Measurements from ENCODE around the gene GET3. TPM values are rescaled to one million over a fixed set of nuclear protein-coding genes. Genes with fewer than 3 reads are reported as not detected.
"Not testable (repeated sequence)": the region's sequence is repeated elsewhere in the genome, so short reads cannot be mapped to it uniquely, and the experiment has no call there.

The GET3 gene
- total and polyA plus RNA-seq, 2 donors (not counting 3 experiments of a cell fraction or from before 2014, with no cell fraction given), result 74.8 to 197 TPM

- dilution Hi-C loops (cut with MboI; ENCODE audit: extremely low pct_ligation_motif_present, low sequenced_read_pairs), result not testable (repeated sequence)
Measured at GRCh38 chr19:12713304-12713703, 24.0 kb upstream of the GET3 start.

GRCh38 chr19:12715102-12715501 lies 22.2 kb upstream of the GET3 start:
- intact Hi-C loops (cut with micrococcal nuclease) (no loop called here), dilution Hi-C loops (cut with MboI; ENCODE audit: extremely low pct_ligation_motif_present, low sequenced_read_pairs) (no loop called here)
- no peaks in the 10 kb centered on the region for H3K27me3 ChIP-seq (ENCODE audit: control insufficient read depth in 2 of 2, insufficient read depth in 2 of 2, low read length in 2 of 2)
- ChIA-PET CTCF (interaction anchor here (0.5 to 3.1 kb wide), 5 partner anchors 42 to 1778 kb away, joined by 3 to 28 read pairs (median 4); no protein-coding TSS in a partner anchor), POLR2A (no interaction called here)
- no peak overlapping the region for H3K9ac ChIP-seq (replicated peaks; ENCODE audit: extremely low read depth, insufficient read depth, low read length)
- FAIRE-seq (no peak), DNase-seq (ENCODE audit: low read depth, low spot score) (no peak)
- no peak overlapping the region for H3K4me3 ChIP-seq (replicated peaks in 1 of 3; ENCODE audit: insufficient read depth in 1 of 3, low read depth in 1 of 3, low read length in 3 of 3)
- no peaks in the 10 kb centered on the region for H3K4me1 ChIP-seq (ENCODE audit: control insufficient read depth, extremely low read depth, insufficient read depth, low read length)
- no peak overlapping the region for H3K27ac ChIP-seq (ENCODE audit: insufficient read depth, low read depth, low read length)
- no peaks in the 10 kb centered on the region for H3K9me1 ChIP-seq (replicated peaks; ENCODE audit: control insufficient read depth, extremely low read depth, insufficient read depth, low read length)
- no peak for TF ChIP-seq MAX (IDR thresholded peaks at IDR 0.05; ENCODE audit: insufficient read depth, insufficient read length)
- peaks cover 47% of the 10 kb centered on the region for H3K79me2 ChIP-seq (ENCODE audit: control insufficient read depth, insufficient read depth, low read length)
- BruUV-seq (replicated peaks), result TSS peak; percentile 4
- no peaks in the 10 kb centered on the region for H4K20me1 ChIP-seq (replicated peaks; ENCODE audit: control insufficient read depth, extremely low read depth, insufficient read depth, low read length)
- H2AFZ ChIP-seq (ENCODE audit: low read depth, low read length), result no peak overlapping the region
- H3K9me3 ChIP-seq (replicated peaks; ENCODE audit: control insufficient read depth, insufficient read depth, low read length), result no peaks in the 10 kb centered on the region
- H3K4me2 ChIP-seq (ENCODE audit: insufficient read depth, low read length), result no peak overlapping the region
- H3K36me3 ChIP-seq (ENCODE audit: control insufficient read depth in 2 of 2, extremely low read depth in 1 of 2, insufficient read depth in 2 of 2, low read length in 2 of 2), result peaks cover 26 to 44% of the 10 kb centered on the region in 2 experiments

More at GRCh38 chr19:12713304-12713703, 24.0 kb upstream of the GET3 start:
- POLR2A ChIA-PET; H3K27me3 ChIP-seq (ENCODE audit: control insufficient read depth in 2 of 2, insufficient read depth in 2 of 2, low read length in 2 of 2); H3K4me3 ChIP-seq (replicated peaks in 1 of 3; ENCODE audit: insufficient read depth in 1 of 3, low read depth in 1 of 3, low read length in 3 of 3); H3K27ac ChIP-seq (ENCODE audit: insufficient read depth, low read depth, low read length); H3K4me2 ChIP-seq (ENCODE audit: insufficient read depth, low read length); H3K9me3 ChIP-seq (replicated peaks; ENCODE audit: control insufficient read depth, insufficient read depth, low read length); H3K9me1 ChIP-seq (replicated peaks; ENCODE audit: control insufficient read depth, extremely low read depth, insufficient read depth, low read length); H2AFZ ChIP-seq (ENCODE audit: low read depth, low read length); H4K20me1 ChIP-seq (replicated peaks; ENCODE audit: control insufficient read depth, extremely low read depth, insufficient read depth, low read length); H3K4me1 ChIP-seq (ENCODE audit: control insufficient read depth, extremely low read depth, insufficient read depth, low read length); BruUV-seq (replicated peaks); intact Hi-C loops (cut with micrococcal nuclease); DNase-seq (ENCODE audit: low read depth, low spot score); H3K9ac ChIP-seq (replicated peaks; ENCODE audit: extremely low read depth, insufficient read depth, low read length): not testable (repeated sequence)
- FAIRE-seq, result peak; percentile 18
- CTCF ChIA-PET, result interaction anchor here (1.3 to 1.7 kb wide), 2 partner anchors 44 to 135 kb away, joined by 4 to 13 read pairs; no protein-coding TSS in a partner anchor
- peaks cover 30% of the 10 kb centered on the region for H3K79me2 ChIP-seq (ENCODE audit: control insufficient read depth, insufficient read depth, low read length)
- peaks cover 29 to 43% of the 10 kb centered on the region in 2 experiments for H3K36me3 ChIP-seq (ENCODE audit: control insufficient read depth in 2 of 2, extremely low read depth in 1 of 2, insufficient read depth in 2 of 2, low read length in 2 of 2)

Measured in endothelial cell of umbilical vein (primary cell).